Sigmoid colon (tissue), 7 donors: ENCODE results near the gene MYPOP. TPM values are rescaled to one million over a fixed set of nuclear protein-coding genes. Genes with fewer than 3 reads are reported as not detected.

Experiments
- DNase-seq: peaks from one replicate; pipeline ENCODE4 v3.0.0-alpha.2; 2019
- H3K27ac ChIP-seq, 4 donors: fragments of 200-600 bp; sonication (generic); one replicate each; pipeline ENCODE4 v1.5.1; 2016 to 2019; ENCODE audit warnings: mild to moderate bottlenecking in 1 of 4
- H3K27me3 ChIP-seq, 3 donors: fragments of 200-600 bp; sonication (generic); one replicate each; pipeline ENCODE4 v1.5.1; 2019; ENCODE audit warnings: mild to moderate bottlenecking in 1 of 3
- H3K36me3 ChIP-seq, 4 donors: fragments of 200-600 bp; sonication (generic); one replicate each; pipeline ENCODE4 v1.5.1; 2016 to 2019
- H3K4me1 ChIP-seq, 4 donors: fragments of 200-600 bp; sonication (generic); one replicate each; pipeline ENCODE4 v1.5.1; 2017 to 2019
- H3K4me3 ChIP-seq, 4 donors: fragments of 200-600 bp; sonication (generic); one replicate each; pipeline ENCODE4 v1.5.1; 2017 to 2019; ENCODE audit warnings: mild to moderate bottlenecking in 2 of 4, moderate library complexity in 1 of 4
- H3K9me3 ChIP-seq, 4 donors: fragments of 200-600 bp in 3 of 4; sonication (generic) in 3 of 4; one replicate each; pipeline versions ENCODE4 v1.5.1 to v1.6.1; 2013 to 2019
- EP300 ChIP-seq, 4 donors: sonication (generic); formaldehyde crosslinking; IDR thresholded peaks; one replicate each; pipeline ENCODE4 v1.6.1; 2017; ENCODE audit warnings: antibody characterized with exemption in 4 of 4
- POLR2A ChIP-seq, 2 donors: fragments of 450-650 bp; IDR thresholded peaks; one replicate each; pipeline ENCODE4 v1.6.1; 2016; ENCODE audit warnings: antibody characterized with exemption in 2 of 2, mild to moderate bottlenecking in 2 of 2, moderate library complexity in 2 of 2
- POLR2AphosphoS5 ChIP-seq, 4 donors: sonication (generic); formaldehyde crosslinking; IDR thresholded peaks; one replicate each; pipeline ENCODE4 v1.6.1; 2017; ENCODE audit warnings: antibody characterized with exemption in 4 of 4
- WGBS, 2 donors: extraction: QIAGEN DNeasy Blood & Tissue Kit; methylation state at CpG; one replicate each; pipeline ENCODE4 v1.1.7; 2013; 5-methylcytosine and 5-hydroxymethylcytosine counted together
- intact Hi-C: fragments of 100-400 bp; cut with DNase I; formaldehyde crosslinking; loops from one replicate; pipeline ENCODE4 v1.15.1; 2023
- polyA plus RNA-seq, 3 donors: library from polyadenylated mRNA; stranded (reverse); fragments of 200-250 nt; gene quantifications; one replicate each; pipeline ENCODE4 v1.2.3, GENCODE V29; 2013
- total RNA-seq, 4 donors: library from RNA; depleted of rRNA; stranded (reverse); fragments of >200 nt; gene quantifications; one replicate each; pipeline ENCODE4 v1.1.0, GENCODE V29; 2016
- TF ChIP-seq, protein P1 (sequence below), 4 experiments: fragments of 450-650 bp in 3 of 4; fragments of 200-600 bp in 1 of 4; IDR thresholded peaks; one replicate each; pipeline ENCODE4 v1.5.1; 2016 to 2019; ENCODE audit warnings: antibody characterized with exemption in 4 of 4, mild to moderate bottlenecking in 3 of 4, moderate library complexity in 2 of 4
- donor health status: healthy with polysubstance abuse.
- donor health status: Bipolar disorder and iron deficiency.
- donor health status: healthy.

Gene MYPOP
- total and polyA plus RNA-seq, 7 donors = 1.8 to 8.3 (median 6.1) TPM

DNA sequence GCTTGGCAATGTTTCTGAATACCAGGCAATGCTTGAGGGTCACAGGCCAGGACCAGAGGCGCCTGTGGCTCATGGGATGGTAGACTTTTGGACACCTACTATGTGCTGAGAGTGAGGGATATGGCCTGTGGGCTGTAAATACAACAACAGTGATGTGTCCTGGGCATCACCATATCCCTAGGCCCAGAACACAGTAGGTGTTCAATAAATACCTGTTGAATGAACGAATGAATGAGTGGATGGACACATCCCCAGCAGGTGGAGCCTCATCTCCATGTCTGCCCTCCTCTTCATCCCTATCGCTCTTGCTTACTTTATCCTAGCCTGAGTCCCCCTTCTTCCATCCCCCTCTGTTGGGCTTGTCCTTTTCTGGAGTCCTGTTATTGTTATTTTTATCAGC lies 28.6 kb upstream of the MYPOP start:
- H3K27me3 ChIP-seq = peaks cover 0 to 41% (median 26%) of the 10 kb centered on the region in 3 donors
- H3K9me3 ChIP-seq = no peaks in the 10 kb centered on the region
- TF ChIP-seq POLR2AphosphoS5 (IDR thresholded peaks at IDR 0.05) (no peak), EP300 (IDR thresholded peaks at IDR 0.05) (no peak), POLR2A (IDR thresholded peaks at IDR 0.05) (no peak)
- TF ChIP-seq, protein P1, sequence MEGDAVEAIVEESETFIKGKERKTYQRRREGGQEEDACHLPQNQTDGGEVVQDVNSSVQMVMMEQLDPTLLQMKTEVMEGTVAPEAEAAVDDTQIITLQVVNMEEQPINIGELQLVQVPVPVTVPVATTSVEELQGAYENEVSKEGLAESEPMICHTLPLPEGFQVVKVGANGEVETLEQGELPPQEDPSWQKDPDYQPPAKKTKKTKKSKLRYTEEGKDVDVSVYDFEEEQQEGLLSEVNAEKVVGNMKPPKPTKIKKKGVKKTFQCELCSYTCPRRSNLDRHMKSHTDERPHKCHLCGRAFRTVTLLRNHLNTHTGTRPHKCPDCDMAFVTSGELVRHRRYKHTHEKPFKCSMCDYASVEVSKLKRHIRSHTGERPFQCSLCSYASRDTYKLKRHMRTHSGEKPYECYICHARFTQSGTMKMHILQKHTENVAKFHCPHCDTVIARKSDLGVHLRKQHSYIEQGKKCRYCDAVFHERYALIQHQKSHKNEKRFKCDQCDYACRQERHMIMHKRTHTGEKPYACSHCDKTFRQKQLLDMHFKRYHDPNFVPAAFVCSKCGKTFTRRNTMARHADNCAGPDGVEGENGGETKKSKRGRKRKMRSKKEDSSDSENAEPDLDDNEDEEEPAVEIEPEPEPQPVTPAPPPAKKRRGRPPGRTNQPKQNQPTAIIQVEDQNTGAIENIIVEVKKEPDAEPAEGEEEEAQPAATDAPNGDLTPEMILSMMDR (IDR thresholded peaks at IDR 0.05) = no peak
- H3K4me3 ChIP-seq = no peak overlapping the region
- no peak for DNase-seq
- intact Hi-C loops = no loop called here
- H3K27ac ChIP-seq = no peak overlapping the region
- WGBS, 2 donors = 65 to 75% methylated on average over 3 of the region's 3 CpGs
- no peaks in the 10 kb centered on the region for H3K36me3 ChIP-seq
- H3K4me1 ChIP-seq = peaks cover 0 to 7% (median 6%) of the 10 kb centered on the region in 4 donors

DNA sequence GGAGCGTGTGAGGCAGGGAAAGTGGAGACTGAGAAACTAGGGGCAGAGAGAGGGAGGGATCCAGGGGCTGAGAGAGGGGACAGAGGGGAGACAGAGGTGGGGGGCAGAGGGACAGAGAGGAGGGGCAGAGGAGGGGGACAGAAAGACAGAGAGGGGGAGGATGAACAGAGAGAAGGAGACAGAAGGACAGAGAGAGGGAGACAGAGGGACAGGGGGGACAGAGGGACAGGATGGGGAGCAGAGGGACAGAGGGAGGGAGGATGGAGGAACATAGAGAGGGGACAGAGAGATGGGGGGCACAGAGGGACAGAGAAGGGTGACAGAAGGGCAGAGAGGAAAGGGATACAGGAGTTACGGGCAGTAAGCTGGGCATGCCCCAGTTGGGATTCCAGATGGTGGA lies 26.8 kb upstream of the MYPOP start:
- H3K27ac ChIP-seq = no peak overlapping the region
- 77 to 89% methylated on average over 2 of the region's 2 CpGs for WGBS, 2 donors
- H3K36me3 ChIP-seq = no peaks in the 10 kb centered on the region
- H3K27me3 ChIP-seq = peaks cover 0 to 23% (median 12%) of the 10 kb centered on the region in 3 donors
- TF ChIP-seq POLR2AphosphoS5 (IDR thresholded peaks at IDR 0.05) (no peak), POLR2A (IDR thresholded peaks at IDR 0.05) (no peak), EP300 (IDR thresholded peaks at IDR 0.05) (no peak)
- TF ChIP-seq, protein P1 (IDR thresholded peaks at IDR 0.05) = no peak
- no peaks in the 10 kb centered on the region for H3K9me3 ChIP-seq
- no peak for DNase-seq
- intact Hi-C loops = no loop called here
- no peak overlapping the region for H3K4me3 ChIP-seq
- H3K4me1 ChIP-seq = peaks cover 0 to 7% (median 6%) of the 10 kb centered on the region in 4 donors

DNA sequence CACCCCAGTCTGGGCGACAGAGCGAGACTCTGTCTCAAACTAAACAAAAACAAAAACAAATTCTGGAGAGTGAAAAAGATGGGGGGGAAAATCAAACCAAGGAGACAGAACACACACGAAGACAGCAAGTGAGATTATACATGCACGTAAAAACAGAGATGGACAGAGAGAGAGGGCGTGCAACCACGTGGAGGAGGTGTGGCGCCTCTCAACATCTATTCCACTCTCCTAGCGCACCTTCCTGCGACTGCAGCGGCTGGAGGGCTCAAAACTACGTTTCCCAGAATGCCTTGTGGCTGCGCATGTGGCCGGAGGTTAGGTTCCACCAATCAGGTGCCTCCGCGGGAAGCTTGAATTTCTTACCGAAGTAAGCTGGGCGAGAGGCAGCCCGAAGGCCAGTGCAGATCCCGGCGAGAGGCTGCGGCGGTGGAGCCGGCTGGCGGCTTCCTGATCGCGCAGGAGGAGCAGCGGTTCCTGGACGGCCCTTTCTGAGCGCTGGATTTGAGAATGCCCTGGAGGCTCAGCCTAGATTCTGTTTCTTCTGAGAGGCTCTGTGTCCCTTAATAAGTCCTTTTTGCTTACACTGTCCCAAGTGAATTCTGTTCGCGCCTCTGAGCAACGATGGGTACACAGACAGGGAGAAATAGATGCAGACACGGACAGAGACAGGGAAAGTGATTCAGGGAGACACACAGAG lies 25.3 kb upstream of the MYPOP start:
- Histone ChIP-seq H3K9me3 (no peaks in the 10 kb centered on the region), H3K27ac (no peak overlapping the region), H3K27me3 (peaks cover 0 to 9% (median 0%) of the 10 kb centered on the region in 3 donors), H3K36me3 (no peaks in the 10 kb centered on the region), H3K4me3 (no peak overlapping the region), H3K4me1 (peaks cover 0 to 7% (median 6%) of the 10 kb centered on the region in 4 donors)
- 10 to 13% methylated on average over 33 of the region's 33 CpGs for WGBS, 2 donors
- intact Hi-C loops = no loop called here
- TF ChIP-seq POLR2AphosphoS5 (IDR thresholded peaks at IDR 0.05) (peak in 3 of 4 donors; percentile 26 to 49 (median 37)), EP300 (IDR thresholded peaks at IDR 0.05) (no peak)
- TF ChIP-seq, protein P1 (IDR thresholded peaks at IDR 0.05) = no peak
- DNase-seq = peak; percentile 95

DNA sequence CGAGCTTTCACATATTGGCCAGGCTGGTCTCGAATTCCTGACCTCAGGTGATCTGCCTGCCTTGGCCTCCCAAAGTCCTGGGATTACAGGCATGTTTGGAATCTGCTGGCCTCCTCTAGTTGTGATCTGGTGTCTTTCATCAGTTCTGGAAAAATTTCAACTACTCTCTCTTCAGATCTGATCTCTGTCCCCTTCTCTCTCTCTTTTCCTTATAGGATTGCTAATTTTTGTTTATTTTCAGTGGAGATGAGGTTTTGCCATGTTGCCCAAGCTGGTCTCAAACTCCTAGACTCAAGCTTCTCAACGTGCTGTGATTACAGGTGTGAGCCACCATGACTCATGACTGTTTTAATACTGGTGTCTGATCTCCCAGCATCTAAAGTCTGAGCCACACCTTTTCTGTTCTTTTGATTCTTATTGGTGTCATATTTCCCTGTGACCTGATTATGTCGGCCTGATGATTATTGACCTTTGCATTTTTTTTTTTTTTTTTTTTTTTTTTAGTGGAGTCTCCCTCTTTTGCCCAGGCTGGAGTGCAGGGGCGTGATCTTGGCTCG lies 22.6 kb upstream of the MYPOP start:
- DNase-seq = no peak
- no peak for TF ChIP-seq EP300 (IDR thresholded peaks at IDR 0.05)
- no peak for TF ChIP-seq POLR2AphosphoS5 (IDR thresholded peaks at IDR 0.05)
- TF ChIP-seq POLR2A (IDR thresholded peaks at IDR 0.05) = no peak
- TF ChIP-seq, protein P1 (IDR thresholded peaks at IDR 0.05) = no peak
- WGBS, 2 donors = 44 to 73% methylated on average over 6 of the region's 6 CpGs

More for the DNA sequence above, 22.6 kb upstream of the MYPOP start:
- H3K4me3 ChIP-seq = no peak overlapping the region
- no peaks in the 10 kb centered on the region for H3K36me3 ChIP-seq
- H3K27ac ChIP-seq = no peak overlapping the region
- H3K4me1 ChIP-seq = peaks cover 0 to 7% (median 6%) of the 10 kb centered on the region in 4 donors
- no peaks in the 10 kb centered on the region for H3K27me3 ChIP-seq
- H3K9me3 ChIP-seq = no peaks in the 10 kb centered on the region
- intact Hi-C loops = no loop called here
